Embryonic facial prominence (tissue), 1 donor: Measurements from ENCODE around the gene METTL3.

Experiments used
- DNase-seq: peaks from one replicate; pipeline ENCODE4 v3.0.0-alpha.2; 2016; ENCODE audit errors: extremely low spot score

The METTL3 gene

DNA sequence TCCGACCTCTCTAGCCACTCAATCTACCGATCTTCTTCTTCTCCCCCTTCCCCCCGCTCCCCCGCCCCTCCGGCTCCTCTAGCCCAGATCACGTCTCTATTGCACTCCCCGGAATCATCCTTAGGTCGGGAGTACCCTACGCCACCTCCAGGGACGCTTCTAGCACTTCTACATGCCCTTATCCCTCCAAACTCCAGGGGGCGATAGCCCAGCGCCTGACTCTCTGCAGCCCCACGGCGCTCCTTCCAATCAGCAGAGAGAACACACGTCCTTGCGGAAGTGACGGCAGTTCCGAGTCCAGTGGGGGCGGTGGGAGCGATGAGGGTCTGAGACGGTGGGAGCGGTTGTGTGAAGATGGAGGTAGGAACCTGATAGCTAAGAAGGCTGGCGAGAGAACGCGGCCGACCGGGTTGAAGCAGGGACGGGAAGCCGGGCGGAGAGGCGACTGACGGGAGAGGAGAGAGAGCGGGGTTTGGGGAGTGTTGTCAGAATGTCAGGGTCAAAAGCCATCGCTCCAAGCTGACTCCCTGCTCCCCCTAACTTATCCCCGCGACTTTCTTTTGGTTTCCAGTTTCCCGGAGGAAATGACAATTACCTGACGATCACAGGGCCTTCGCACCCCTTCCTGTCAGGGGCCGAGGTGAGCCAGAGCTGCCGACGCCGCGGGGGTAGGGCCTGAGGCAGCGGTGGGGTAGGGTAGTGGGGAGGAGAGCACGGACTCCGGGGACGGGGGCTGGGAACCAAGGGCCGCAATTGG lies 34.0 kb downstream of the METTL3 start, which contains the start of the genes RAB2B and TOX4:
RAB2B (minus strand) TSS at position 35 of the 757 bp plus-strand sequence. CDS start 87 bp downstream, outside the sequence.
TOX4 (plus strand) TSS at position 271 of the 757 bp plus-strand sequence; CDS start at position 355, 84 bp downstream.
- peak; percentile 99 for DNase-seq

DNA sequence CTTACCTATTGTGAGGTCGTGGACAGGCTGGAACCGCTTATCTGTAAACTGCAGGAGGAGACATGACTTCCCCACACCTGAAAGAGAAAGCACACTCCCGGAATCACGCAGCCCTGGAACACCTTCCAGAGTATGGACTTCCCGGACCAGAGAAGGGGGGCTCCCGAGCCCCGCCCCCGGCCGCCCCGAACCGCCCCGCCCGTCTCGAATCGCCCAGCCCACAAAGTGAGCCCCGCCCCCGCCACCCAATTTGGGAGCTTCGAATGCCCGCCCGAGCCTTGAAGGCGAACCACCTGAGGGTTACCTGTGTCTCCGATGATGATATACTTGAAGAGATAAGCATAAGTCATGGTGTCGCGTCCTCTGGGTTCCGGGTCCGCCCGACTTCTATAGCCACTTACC lies 34.6 kb downstream of the METTL3 start:
- DNase-seq = no peak

DNA sequence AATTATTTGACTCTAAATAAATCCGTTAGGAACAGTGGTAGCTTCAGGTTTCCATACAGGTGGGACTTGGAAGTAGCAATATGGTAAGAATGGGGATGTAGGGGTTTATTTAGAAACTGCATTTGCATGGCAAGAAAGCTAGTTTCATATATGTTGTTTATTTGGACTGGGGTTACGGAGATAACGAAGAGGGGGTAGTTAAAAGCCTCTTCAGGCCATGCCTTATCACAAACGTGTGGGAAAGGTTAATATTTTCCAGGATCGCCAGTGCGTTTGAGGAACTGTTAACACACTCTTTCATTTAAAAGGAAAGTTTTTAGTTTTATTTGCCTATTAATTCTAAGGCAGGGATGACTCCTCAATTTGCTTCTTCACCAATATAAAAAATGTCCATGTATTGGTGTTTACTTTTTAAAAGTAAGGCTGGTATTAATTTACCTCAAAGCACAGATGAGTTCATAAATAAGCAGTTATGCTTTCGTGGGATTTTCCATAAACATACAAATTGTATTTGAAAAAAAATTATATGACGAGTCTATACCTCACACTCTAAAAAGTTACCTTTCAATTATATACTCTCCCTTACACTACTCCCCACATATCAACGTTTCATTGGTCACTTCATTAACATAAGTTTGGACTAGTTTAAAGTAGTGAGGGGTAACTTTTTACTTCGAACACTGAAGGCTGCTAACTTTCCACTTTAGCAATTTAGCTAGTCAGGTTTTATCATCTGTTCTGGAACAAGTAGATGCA lies 35.2 kb downstream of the METTL3 start:
- DNase-seq = no peak

DNA sequence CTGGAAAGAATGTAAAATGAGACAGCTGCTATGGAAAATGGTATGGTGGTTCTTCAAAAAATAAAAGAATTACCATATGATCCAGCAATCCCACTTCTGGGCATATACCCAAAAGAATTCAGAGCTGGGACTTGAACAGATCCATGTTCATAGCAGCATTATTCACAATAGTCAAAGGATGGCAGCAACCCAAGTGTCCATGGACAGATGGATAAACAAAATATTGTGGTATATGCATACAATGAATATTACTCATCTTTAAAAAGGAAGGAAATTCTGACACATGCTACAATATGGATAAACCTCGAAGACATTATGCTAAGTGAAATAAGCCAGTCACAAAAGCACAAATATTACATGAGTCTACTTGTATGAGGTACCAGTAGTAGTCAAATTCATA lies 43.5 kb downstream of the METTL3 start:
- DNase-seq = no peak

DNA sequence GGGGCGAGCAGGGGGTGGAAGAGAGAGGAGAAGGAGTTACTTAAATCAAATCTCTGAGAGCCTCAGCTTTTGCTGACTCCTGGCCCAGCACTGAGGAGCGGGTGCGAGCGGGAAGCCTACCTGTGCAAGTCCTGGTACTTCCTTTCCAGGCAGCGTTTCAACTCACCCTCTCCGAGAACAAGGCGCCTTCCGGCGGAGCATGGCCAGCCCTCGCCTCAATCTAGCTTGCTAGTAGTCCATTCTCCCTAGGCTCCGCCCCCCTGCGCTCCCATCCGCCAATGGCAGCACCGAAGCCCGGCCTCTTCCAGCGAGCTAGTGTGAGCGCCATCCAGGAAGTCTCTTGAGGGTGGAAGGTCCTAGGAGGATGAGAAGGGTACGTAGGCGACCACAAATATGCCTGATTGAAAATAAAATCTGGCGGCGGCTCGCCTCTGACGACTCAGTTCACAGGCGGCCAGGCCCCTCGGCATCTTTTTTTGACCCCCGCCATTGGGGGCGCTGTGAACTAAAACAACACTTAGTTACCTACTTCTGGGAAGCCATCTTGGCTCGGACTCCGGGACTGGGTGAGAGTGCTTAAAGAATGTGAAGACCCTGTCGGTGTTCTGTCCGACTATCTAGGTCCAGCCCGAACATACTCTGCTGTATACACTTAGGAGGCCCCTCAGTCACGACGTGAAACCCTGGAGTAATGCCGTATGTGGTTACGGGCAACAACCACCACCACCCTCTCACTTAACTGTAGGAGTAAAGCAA lies 55.0 kb downstream of the METTL3 start, which contains the start of gene CHD8:
CHD8 (minus strand) TSS at position 212 of the 756 bp plus-strand sequence. CDS start 24,480 bp downstream, outside the sequence.
- DNase-seq = peak; percentile 99

DNA sequence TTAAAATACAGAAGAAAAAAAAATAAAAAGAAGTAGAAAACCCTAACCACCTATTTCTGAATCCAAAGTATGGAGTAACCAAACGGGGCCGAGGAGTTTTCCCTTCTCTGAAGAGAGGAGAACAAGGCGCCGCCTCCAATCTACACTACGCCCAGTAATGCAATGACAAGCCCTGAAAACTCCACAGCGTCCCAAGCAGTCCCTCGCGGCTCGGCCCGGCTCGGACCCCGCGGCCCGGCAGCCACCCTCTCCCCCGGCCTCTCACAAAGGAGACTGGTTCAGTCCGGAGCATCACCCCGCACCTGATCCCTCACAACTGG lies 55.6 kb downstream of the METTL3 start:
- no peak for DNase-seq

DNA sequence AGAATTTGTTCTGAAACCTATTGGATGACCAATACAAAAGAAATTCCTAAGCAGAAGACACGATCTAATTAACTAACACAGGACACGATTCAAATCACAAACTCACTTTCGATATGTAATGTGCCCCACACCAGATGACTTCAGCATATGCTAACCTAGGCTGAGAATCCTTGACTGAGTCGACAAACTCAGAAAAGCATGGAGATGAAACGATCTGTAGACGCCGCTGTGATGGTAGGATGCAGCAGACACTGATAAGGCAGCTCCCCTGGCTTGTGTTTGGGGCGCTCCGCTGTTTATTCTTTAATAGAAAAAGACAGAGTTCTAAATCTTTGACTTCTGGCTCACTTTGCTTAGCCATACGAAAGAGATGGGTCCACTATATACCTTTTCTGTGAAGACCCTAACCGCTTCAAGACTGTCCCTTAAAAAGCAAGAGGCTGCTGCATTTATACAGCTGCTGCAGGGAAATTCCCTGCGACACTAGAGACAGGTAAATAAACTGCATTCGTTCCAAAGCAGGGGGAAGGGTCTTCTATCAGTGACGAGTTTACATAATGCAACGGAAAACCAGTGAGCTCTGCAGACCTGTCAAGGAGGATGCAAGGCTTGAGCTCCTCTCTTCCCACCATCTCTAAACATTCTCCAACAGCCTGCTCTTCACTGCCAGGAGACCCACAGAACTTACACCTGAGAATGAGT lies 56.1 kb downstream of the METTL3 start:
- no peak for DNase-seq

DNA sequence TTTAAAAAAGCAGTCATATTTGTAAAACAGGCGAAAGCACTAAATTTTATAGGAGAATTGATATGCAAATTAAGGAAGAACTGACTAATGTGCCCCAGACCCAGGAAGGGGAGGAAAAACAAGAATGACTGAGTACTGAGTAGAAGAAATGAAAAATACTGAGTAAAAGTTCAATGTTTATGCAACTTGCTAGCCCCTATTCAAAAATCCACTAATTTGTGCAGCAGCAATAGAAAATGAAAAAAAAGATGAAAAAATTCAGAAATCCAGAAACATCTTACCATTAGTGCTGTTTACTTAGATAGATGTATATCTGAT lies 61.3 kb downstream of the METTL3 start:
- DNase-seq = no peak
